GM18907 (cell line): ENCODE results near the gene ITGA8.
A peak's percentile ranks its signal among the peaks of the same experiment; 100 is the strongest.
"Not testable (repeated sequence)": the region's sequence is repeated elsewhere in the genome, so short reads cannot be mapped to it uniquely, and the experiment has no call there.

Source experiments
- ATAC-seq: cut with Tn5 transposase; IDR thresholded peaks from one replicate; pipeline ENCODE4 v1.9.1; 2021; ENCODE audit warnings: mild to moderate bottlenecking, moderate library complexity; ENCODE audit not compliant: unreplicated experiment

The ITGA8 gene

GRCh38 chr10:15719899-15720634 lies at the start of gene ITGA8:
TSS of gene ITGA8 (minus strand) at chr10:15719922. CDS start at chr10:15719771, 151 bp downstream.
- no peak for ATAC-seq

GRCh38 chr10:15764892-15765454 lies 45.3 kb upstream of the ITGA8 start:
- no peak for ATAC-seq

- ATAC-seq: no peak
These were observed 43.3 kb upstream of the ITGA8 start for GRCh38 chr10:15763006-15763405.

- not testable (repeated sequence) for ATAC-seq
These were observed 42.5 kb upstream of the ITGA8 start for GRCh38 chr10:15762239-15762638.

GRCh38 chr10:15761224-15761623 lies 41.5 kb upstream of the ITGA8 start:
- not testable (repeated sequence) for ATAC-seq

- no peak for ATAC-seq
These were observed 41.0 kb upstream of the ITGA8 start for GRCh38 chr10:15760681-15761080.

GRCh38 chr10:15759265-15759664 lies 39.5 kb upstream of the ITGA8 start:
- ATAC-seq: no peak

- ATAC-seq: no peak
These were observed 38.9 kb upstream of the ITGA8 start for GRCh38 chr10:15758618-15759017.

- ATAC-seq: no peak
These were observed 35.2 kb upstream of the ITGA8 start for GRCh38 chr10:15754937-15755336.

- ATAC-seq: no peak
These were observed 31.3 kb upstream of the ITGA8 start for GRCh38 chr10:15751046-15751445.

GRCh38 chr10:15748126-15748525 lies 28.4 kb upstream of the ITGA8 start:
- ATAC-seq: no peak

- ATAC-seq: no peak
These were observed 27.9 kb upstream of the ITGA8 start for GRCh38 chr10:15747632-15748031.

- no peak for ATAC-seq
These were observed 26.0 kb upstream of the ITGA8 start for GRCh38 chr10:15745751-15746150.

GRCh38 chr10:15744217-15744865 lies 24.6 kb upstream of the ITGA8 start:
- peak; percentile 75 for ATAC-seq

GRCh38 chr10:15743443-15743842 lies 23.7 kb upstream of the ITGA8 start:
- ATAC-seq: no peak

- no peak for ATAC-seq
These were observed 23.1 kb upstream of the ITGA8 start for GRCh38 chr10:15742836-15743235.

GRCh38 chr10:15742102-15742501 lies 22.4 kb upstream of the ITGA8 start:
- no peak for ATAC-seq

- ATAC-seq: no peak
These were observed 21.9 kb upstream of the ITGA8 start for GRCh38 chr10:15741581-15741980.

GRCh38 chr10:15740261-15740660 lies 20.5 kb upstream of the ITGA8 start:
- ATAC-seq: no peak

GRCh38 chr10:15739254-15739970 lies 19.7 kb upstream of the ITGA8 start:
- no peak for ATAC-seq

GRCh38 chr10:15738270-15738925 lies 18.7 kb upstream of the ITGA8 start:
- ATAC-seq: no peak
